ENCODE measurements around the gene NDUFA13.

Gene NDUFA13

GRCh38 chr19:19568802-19569756 is 53.1 kb downstream of the NDUFA13 start:
- H3K27me3 ChIP-seq (ENCODE audit: control insufficient read depth, insufficient read depth, low read length) = no peaks in the 10 kb centered on the region
- no peak overlapping the region for H3K4me3 ChIP-seq (ENCODE audit: low read length)
- H3K4me1 ChIP-seq (ENCODE audit: control insufficient read depth, insufficient read depth, low read length) = no peaks in the 10 kb centered on the region
- no peaks in the 10 kb centered on the region for H3K36me3 ChIP-seq (ENCODE audit: control insufficient read depth, insufficient read depth, low read length)
- H3K9ac ChIP-seq (ENCODE audit: low read length) = no peak overlapping the region
- H3K27ac ChIP-seq (ENCODE audit: low read depth, low read length) = no peak overlapping the region

DNA sequence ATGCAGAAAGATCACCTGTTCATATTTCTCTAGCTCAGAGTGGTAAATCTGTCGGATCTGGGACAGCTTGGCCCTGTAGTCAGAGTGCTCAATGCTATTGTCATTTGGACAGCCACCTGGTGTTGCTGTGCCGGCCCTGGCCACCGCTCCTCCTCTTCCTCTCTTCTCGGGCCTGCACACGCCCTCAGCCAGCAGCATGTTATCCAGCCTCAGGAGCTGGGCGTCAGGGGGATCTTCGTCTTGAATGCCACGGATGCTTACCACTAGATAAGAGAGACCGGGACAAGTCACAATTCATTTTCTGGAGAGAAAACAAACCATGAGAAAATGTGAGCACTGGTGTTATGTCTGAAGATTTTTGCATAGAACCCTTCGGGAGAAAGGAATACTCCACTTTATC is 54.5 kb downstream of the NDUFA13 start:
- H3K27ac ChIP-seq (ENCODE audit: low read depth, low read length) = no peak overlapping the region
- H3K4me3 ChIP-seq (ENCODE audit: low read length) = no peak overlapping the region
- no peak overlapping the region for H3K9ac ChIP-seq (ENCODE audit: low read length)
- no peaks in the 10 kb centered on the region for H3K27me3 ChIP-seq (ENCODE audit: control insufficient read depth, insufficient read depth, low read length)
- no peaks in the 10 kb centered on the region for H3K36me3 ChIP-seq (ENCODE audit: control insufficient read depth, insufficient read depth, low read length)
- no peaks in the 10 kb centered on the region for H3K4me1 ChIP-seq (ENCODE audit: control insufficient read depth, insufficient read depth, low read length)

DNA sequence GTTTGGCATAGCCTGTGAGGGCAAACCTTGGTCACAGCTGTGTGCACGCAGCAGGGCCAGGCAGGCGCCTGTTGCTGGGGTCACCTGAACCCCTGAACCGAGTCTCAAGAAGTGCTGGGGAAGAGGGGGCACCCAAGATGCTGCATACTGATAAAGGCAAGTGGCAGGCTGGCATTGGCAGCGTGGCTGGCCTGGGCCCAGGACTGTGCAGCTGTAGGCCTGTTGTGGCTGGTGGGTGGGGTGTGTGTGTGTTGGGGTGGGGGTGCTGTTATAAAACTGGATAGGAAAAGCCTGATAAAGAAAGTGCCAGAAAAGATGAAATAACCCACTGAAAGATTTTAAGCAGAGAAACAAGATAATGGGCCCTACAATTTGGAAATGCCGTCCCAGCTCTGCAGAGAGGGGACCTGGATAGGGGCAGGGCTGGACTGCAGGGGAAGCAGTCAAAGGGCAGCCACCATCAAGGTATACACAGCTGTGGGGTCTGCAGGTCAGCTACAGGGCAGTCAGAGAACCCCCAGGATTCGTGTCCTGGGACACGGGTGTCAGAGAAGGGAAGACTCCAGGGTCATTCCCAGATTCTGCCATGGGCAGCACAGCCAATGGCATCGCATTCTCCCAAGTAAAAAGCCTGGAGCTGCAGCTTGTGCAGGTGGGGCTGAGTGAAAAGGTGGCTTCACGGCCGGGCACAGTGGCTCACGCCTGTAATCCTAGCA is 55.2 kb downstream of the NDUFA13 start:
- Histone ChIP-seq H3K27me3 (ENCODE audit: control insufficient read depth, insufficient read depth, low read length) (no peaks in the 10 kb centered on the region), H3K4me3 (ENCODE audit: low read length) (no peak overlapping the region), H3K36me3 (ENCODE audit: control insufficient read depth, insufficient read depth, low read length) (no peaks in the 10 kb centered on the region), H3K9ac (ENCODE audit: low read length) (no peak overlapping the region), H3K27ac (ENCODE audit: low read depth, low read length) (no peak overlapping the region), H3K4me1 (ENCODE audit: control insufficient read depth, insufficient read depth, low read length) (no peaks in the 10 kb centered on the region)

- H3K27me3 ChIP-seq (ENCODE audit: control insufficient read depth, insufficient read depth, low read length) = no peaks in the 10 kb centered on the region
- H3K27ac ChIP-seq (ENCODE audit: low read depth, low read length) = no peak overlapping the region
- no peak overlapping the region for H3K4me3 ChIP-seq (ENCODE audit: low read length)
- H3K4me1 ChIP-seq (ENCODE audit: control insufficient read depth, insufficient read depth, low read length) = no peaks in the 10 kb centered on the region
- H3K9ac ChIP-seq (ENCODE audit: low read length) = no peak overlapping the region
- no peaks in the 10 kb centered on the region for H3K36me3 ChIP-seq (ENCODE audit: control insufficient read depth, insufficient read depth, low read length)
Measured at GRCh38 chr19:19575411-19575810, 59.4 kb downstream of the NDUFA13 start.
